RPMI8226 (cell line): ENCODE results near the gene FCHSD1.

Experiments used
- DNase-seq: peaks from one replicate; pipeline ENCODE4 v3.0.0-alpha.2; 2015

FCHSD1 gene

DNA sequence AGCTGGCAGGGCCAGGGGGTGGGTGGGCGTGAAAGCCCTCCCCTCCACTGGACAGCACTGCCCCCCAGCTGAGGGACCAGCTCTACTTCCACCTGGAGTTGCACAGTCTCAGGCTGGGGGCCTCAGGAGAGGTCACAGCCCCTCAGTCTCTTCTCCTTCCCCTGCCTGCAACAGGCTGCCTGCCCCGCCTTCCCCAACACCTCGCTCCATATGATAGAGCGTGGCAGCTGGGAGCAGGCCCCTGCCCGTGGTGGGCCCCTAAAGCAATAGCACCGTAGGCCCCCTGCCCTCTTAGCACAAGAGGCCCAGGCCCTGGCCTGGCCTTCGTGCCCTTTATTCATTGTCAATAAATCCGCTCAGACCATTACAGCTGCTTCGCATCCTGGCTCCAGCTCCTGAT is 10.5 kb downstream of the FCHSD1 start:
- no peak for DNase-seq

GRCh38 chr5:141640051-141640415 is 11.2 kb downstream of the FCHSD1 start:
- DNase-seq: no peak

- DNase-seq: no peak
These were observed 11.7 kb downstream of the FCHSD1 start for GRCh38 chr5:141639357-141640050.

- no peak for DNase-seq
These were observed 12.4 kb downstream of the FCHSD1 start for GRCh38 chr5:141638771-141639170.

GRCh38 chr5:141637767-141638419 is 13.3 kb downstream of the FCHSD1 start:
- peak; percentile 70 for DNase-seq

DNA sequence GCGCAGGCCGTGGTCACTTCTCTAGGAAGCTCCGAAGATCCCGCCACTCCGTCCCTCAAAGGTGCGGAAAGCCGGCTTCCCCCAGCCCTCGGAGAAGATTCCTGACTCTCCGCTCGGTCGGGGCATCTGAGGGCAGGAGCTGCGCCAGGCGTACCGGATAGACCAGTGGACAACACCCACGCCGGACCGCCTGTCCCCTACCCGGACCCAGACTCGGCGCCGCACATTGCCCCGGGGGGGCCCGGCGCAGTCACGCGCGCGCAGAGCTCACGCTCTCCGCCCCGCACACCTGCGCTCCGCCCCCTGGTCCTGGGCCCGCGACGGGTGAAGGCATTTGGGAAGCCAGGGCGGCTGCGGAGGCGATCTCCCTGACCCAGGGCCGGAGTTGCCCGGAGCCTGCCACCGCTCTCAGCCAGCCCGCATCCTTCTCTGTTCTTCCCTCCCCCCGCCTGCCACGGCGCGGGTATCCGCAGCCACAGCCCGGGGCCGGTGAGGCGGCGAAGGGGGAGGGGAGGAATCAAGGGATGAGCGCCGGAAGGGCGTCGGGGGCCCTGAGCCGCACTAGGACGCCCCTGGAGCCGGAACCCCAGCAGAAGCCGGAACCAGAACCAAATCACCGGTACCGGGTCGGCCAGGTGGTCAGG is 14.0 kb downstream of the FCHSD1 start:
- peak; percentile 64 for DNase-seq

DNA sequence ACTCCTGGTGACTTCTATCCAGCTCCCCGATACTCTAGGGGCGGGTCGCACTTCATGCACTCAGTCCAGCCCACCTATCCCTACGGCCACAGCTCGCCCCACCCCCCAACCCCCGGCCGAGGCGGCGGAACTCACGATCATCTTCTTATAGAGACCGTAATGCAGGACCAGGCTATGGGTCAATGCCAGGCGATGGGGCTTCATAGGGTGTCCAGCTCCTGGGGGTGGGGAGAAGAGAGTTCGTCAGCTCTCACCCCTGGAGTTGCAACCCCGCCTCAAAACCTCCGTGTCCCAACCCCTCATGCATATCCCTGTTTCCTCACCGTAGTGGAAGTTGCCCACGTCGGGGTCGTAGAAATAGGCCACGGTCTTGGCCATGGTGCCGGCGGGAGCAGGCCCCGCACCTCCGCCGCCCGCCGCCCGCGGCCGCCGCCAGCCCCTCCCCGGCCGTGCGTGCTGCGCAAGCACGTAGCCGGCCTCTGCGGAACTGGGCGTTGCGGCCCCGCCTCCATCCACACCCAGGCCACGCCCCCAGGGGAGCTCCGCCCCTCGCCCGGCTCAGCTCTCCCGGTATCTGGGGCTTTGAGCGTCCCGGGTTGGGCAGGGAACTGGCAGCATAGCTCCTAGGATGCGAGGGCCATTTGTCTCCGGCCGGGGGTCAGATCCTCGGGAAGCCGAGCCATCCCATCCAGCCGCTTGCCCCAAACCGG is 14.7 kb downstream of the FCHSD1 start, which contains the start of the genes HDAC3 and RELL2:
HDAC3 (minus strand) TSS at position 437 of the 710 bp plus-strand sequence; CDS start at position 378, 59 bp downstream.
RELL2 (plus strand) TSS at position 585 of the 710 bp plus-strand sequence. CDS start 1,229 bp downstream, outside the sequence.
- DNase-seq: peak; percentile 92

DNA sequence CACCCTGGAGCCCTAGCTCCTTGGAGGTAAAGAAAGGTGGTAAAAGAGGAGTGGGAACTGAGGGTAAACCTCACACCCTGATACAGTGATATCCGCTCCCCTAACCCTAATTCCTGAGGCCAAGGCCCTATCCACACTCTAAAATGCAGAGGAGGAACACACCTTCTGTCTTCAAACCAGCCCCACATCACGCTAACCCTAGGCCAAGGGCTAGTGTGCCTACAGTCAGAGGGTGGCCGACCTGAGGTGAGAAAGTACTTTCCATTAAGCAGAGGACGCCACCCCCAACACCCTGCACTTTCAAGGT is 15.2 kb downstream of the FCHSD1 start:
- DNase-seq: peak; percentile 40

DNA sequence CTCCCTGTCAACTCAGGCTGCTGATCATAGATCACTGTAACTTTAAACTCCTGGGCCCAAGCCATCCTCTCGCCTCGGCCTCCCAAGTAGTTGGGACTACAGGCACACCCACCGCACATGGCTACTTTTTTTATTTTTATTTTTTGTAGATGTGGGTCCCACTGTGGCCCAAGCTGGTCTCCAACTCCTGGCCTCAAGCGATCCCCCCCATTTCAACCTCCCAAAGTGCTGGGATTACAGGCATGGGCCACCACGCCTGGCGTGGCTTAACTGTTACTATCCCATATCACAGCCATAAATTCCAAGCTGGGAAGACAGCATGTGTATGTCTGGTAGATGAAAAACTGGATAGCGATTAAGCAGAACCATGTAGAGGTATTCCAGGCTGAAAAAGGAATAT is 15.6 kb downstream of the FCHSD1 start:
- no peak for DNase-seq

DNA sequence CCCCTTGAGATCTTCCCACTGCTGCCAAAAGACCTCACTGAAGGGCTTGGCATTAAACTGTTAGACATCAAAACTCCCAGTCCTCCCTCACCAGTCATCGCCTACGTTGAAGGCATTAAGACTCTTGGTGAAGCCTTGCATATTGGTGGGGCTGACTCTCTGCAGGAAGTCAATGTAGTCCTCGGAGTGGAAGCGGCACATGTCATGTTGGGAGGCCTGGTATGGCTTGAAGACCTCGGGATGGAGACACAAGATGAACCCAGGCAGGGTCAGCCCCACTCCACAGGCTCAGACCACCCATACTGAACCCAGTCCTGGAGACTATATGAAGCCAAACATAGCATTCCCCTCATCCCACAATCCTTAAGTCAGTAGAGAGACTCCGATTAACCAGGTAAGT is 16.5 kb downstream of the FCHSD1 start:
- no peak for DNase-seq

DNA sequence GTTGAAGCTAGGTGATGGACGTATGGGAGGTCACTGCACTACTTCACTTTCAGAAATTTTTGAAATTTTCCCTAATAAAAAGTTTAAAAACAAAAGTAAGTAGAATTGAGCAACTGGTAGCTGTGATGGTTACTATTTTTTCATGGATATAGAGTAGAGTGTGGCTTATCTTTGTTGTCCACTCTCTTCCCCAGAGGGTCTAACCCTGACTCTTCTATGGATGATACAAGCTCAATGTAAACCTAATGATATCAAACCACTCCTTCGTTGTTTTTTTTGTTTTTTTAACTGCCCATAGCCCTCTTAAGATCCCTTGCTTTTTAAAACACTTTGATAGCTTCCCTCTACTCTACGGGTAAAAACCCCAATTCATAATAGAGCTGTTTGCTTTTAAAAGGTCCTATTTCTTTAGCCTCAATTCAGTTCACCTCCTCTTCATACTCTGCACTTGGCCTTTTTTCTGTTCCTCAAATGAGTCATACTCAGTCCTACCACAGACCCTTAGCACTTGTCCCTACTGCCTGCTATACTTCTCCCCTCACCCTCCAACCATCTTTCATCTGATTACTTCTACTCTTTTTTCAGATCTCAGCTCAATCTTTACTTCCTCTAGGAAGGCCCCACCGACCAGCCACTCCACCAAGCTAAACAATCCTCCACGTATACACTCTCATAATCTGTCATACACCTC is 17.2 kb downstream of the FCHSD1 start:
- DNase-seq: no peak

DNA sequence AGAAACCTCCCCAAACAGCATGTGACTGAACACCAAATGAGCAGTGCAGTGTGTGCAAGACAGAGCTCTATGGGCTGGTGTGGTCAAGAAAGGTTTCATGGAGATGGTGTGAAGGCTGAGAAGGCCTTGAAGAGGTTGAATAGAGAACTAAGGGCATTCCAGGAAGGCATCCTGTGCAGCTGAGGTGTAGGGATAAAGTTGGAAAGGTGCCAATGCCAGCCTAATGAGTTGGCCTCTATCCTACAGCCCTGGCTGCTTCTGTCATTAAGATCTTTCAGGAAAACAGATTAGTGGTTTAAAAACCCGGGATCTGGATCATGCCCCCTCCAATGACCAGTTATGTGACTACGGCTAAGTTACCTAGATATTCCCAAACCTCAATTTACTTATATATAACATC is 18.6 kb downstream of the FCHSD1 start:
- no peak for DNase-seq

- no peak for DNase-seq
These were observed 20.6 kb downstream of the FCHSD1 start for GRCh38 chr5:141630570-141631140.

DNA sequence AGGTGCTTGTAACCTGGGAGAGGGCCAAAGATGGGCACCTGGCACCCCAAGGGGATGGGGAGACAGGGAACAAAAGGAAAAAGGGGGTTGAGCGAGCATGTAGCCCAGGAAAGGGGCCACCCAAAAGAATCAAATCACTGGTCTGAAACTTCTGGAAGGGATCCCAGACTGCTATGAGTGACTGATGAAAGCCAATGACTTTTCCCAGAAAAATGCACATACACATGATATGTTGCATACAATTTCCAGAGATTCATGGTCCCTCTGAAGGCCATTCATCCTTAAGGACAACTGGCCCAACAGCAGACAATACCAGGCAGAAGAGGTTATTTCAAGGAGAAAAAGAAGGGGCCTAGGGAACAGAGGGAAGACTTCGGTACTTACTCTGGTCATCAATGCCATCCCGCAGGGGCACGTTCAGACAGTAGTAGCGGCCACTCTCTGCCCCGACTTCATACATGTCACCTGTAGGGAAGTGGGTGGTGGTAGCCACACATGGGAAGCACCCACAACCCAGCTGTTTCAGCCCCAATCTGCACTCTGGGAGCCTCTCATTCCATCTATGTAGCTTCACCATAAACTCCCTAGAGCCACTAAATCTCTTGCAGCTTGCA is 22.9 kb downstream of the FCHSD1 start:
- no peak for DNase-seq

- no peak for DNase-seq
These were observed 27.6 kb downstream of the FCHSD1 start for GRCh38 chr5:141623611-141624010.

DNA sequence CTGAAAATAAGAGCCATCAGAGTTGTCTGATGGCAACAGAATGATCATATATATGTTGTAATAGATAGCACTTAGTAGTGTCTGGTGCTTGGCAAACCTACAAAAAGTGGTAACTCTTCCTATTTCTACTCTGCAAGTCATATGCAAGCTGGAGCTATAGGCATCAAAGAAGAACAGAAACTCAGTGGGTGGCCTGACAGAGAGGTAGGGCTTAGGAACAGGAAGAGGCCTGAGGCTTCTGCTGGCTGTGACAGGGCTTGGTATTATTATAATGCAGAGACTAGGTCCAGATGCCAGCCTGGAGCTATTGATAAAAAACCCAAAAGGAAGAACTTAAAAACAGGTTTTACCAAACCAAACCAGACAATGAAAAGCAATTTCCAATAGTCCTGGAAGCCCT is 28.0 kb downstream of the FCHSD1 start:
- peak; percentile 61 for DNase-seq

DNA sequence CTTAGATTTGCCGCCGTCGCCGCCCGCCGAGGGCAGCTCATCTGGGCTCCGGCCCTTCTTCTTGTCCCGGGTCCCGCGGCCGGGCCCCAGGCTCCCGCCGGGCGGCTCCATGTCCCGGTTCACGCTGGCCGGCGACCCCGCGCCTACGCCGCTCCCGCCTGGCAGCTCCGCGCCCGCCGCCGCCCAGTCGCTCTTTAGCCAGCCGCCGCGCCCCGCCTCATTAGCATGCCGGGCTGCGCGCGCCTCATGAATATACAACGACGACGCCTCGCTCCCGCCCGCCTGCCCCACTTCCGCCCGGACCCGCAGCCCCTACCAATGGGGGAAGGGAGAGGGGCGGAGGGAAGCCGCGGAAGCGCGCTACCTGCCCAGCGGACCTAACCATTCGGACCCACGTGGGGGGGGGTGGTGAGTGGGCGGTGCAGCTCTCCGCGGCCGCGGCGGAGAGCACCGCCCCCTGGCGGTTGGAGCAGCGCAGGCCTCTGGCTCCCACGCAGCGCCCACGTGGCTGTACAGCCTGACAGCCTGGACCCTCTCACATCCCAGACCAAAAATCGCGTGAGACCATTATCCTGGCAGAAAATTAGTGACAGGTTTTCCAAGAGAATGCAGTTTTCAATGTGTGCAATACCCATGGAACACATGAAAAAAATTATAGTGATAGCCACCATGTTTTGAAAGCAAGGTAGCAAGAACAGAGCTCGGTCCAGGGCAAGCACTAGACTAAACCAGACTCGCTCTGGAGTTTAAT is 32.2 kb downstream of the FCHSD1 start, which contains the start of gene DIAPH1:
DIAPH1 (minus strand) TSS at position 197 of the 751 bp plus-strand sequence; CDS start at position 111, 86 bp downstream.
- DNase-seq: peak; percentile 98

DNA sequence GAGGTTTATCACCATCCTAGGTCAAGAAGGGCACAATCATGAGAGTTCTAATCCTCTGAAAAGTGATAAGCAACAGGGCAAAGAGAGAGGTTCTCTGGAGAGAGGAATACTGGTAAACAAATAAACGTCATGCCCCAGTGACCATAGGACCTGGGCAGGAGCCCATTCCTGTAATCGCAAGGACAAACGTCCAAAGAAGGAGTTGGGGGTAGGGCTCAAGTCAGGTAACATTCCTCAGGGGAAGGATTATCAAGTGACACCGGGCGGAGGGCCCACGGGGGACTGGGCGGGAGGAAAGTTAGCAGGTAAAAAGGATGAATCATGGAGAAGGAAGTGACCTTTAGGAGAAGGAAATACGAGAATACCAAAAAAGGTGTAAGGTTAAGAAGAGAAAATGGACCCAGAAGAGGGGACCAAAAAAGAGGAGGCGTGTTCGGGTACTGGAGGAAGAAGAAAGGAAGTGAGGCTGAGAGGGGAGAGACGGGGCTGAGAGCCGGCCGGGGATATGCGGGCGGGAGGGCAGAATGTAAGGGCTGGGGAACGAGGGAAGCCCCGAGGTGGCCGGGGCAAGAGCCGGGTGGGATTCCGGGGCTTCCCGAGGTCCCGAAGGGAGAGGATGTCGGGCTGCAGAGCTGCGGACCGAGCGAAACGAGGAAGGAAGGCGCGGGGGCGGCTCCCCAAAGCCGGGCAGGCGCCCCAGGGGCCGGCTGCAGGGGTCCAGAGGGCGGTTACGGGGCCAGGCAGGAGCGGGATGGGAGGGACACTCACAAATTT is 33.0 kb downstream of the FCHSD1 start:
- DNase-seq: peak; percentile 74

GRCh38 chr5:141617682-141618029 is 33.6 kb downstream of the FCHSD1 start:
- DNase-seq: peak; percentile 9

- no peak for DNase-seq
These were observed 34.1 kb downstream of the FCHSD1 start for GRCh38 chr5:141617128-141617527.
